CD14-positive monocyte (primary cell): ENCODE data around the gene PCOLCE2. TPM values are rescaled to one million over a fixed set of nuclear protein-coding genes. Genes with fewer than 3 reads are reported as not detected.

Experiments
- DNase-seq, 3 donors: peaks; one replicate each; pipeline ENCODE4 v3.0.0-alpha.2; 2011 to 2022
- H2AFZ ChIP-seq: 2 replicates; pipeline ENCODE4 v1.6.0; 2012; ENCODE audit warnings: mild to moderate bottlenecking, low read depth, low read length, inconsistent platforms; ENCODE audit not compliant: insufficient read depth, poor library complexity, severe bottlenecking
- H3K27ac ChIP-seq, 2 donors: 1 replicate in 1 of 2; 2 replicates in 1 of 2; pipeline ENCODE4 v1.5.1; 2012 to 2013; ENCODE audit warnings: low read length in 2 of 2, control low read depth in 1 of 2, inconsistent platforms in 1 of 2, low read depth in 1 of 2, mild to moderate bottlenecking in 1 of 2
- H3K27me3 ChIP-seq, 2 donors: one replicate each; pipeline versions ENCODE4 v1.6.0 to v1.6.1; 2011 to 2013; ENCODE audit warnings: low read length in 2 of 2; ENCODE audit not compliant: control insufficient read depth in 2 of 2, insufficient read depth in 2 of 2
- H3K36me3 ChIP-seq, 2 donors: replicated peaks in 1 of 2; 1 replicate in 1 of 2; 2 replicates in 1 of 2; pipeline versions ENCODE4 v1.5.1 to v1.6.1; 2012 to 2013; ENCODE audit warnings: low read length in 2 of 2, control low read depth in 1 of 2, inconsistent platforms in 1 of 2, mild to moderate bottlenecking in 1 of 2; ENCODE audit not compliant: insufficient read depth in 2 of 2, control insufficient read depth in 1 of 2
- H3K4me1 ChIP-seq, 2 donors: 1 replicate in 1 of 2; 2 replicates in 1 of 2; pipeline versions ENCODE4 v1.5.1 to v1.6.1; 2012 to 2013; ENCODE audit warnings: low read length in 2 of 2, control low read depth in 1 of 2, inconsistent platforms in 1 of 2, mild to moderate bottlenecking in 1 of 2, moderate library complexity in 1 of 2; ENCODE audit not compliant: insufficient read depth in 2 of 2, control insufficient read depth in 1 of 2
- H3K4me2 ChIP-seq: replicated peaks from 2 replicates; pipeline ENCODE3; 2012; ENCODE audit warnings: low read length, moderate library complexity, mild to moderate bottlenecking; ENCODE audit not compliant: poor library complexity, severe bottlenecking; ENCODE audit errors: extremely low read depth
- H3K4me3 ChIP-seq, 3 experiments: fragments of 200-600 bp in 1 of 3; sonication (generic) in 1 of 3; replicated peaks in 1 of 3; 1 replicate in 2 of 3; 2 replicates in 1 of 3; pipeline ENCODE4 v1.5.1; 2011 to 2013; ENCODE audit warnings: low read length in 3 of 3, mild to moderate bottlenecking in 3 of 3, control low read depth in 2 of 3, low read depth in 2 of 3, inconsistent platforms in 1 of 3, moderate library complexity in 1 of 3
- H3K79me2 ChIP-seq: 2 replicates; pipeline ENCODE4 v1.6.0; 2012; ENCODE audit warnings: mild to moderate bottlenecking, control low read depth, inconsistent platforms, low read length, moderate library complexity; ENCODE audit not compliant: insufficient read depth
- H3K9ac ChIP-seq: 2 replicates; pipeline ENCODE4 v1.6.0; 2017; ENCODE audit warnings: low read length, mild to moderate bottlenecking; ENCODE audit not compliant: insufficient read depth, poor library complexity, severe bottlenecking
- H3K9me3 ChIP-seq, 2 donors: replicated peaks in 1 of 2; 1 replicate in 1 of 2; 2 replicates in 1 of 2; pipeline versions ENCODE4 v1.5.1 to v1.6.1; 2012 to 2013; ENCODE audit warnings: low read length in 2 of 2, control low read depth in 1 of 2; ENCODE audit not compliant: control insufficient read depth in 1 of 2, insufficient read depth in 1 of 2
- H4K20me1 ChIP-seq: 2 replicates; pipeline ENCODE4 v1.6.0; 2012; ENCODE audit warnings: mild to moderate bottlenecking, low read length, control low read depth, moderate library complexity; ENCODE audit not compliant: insufficient read depth
- H3K27ac Mint-ChIP-seq, 7 donors: one replicate each; pipeline ENCODE4 v1.8.0; 2020; ENCODE audit warnings: mild to moderate bottlenecking in 7 of 7, mixed read lengths in 7 of 7, moderate library complexity in 6 of 7, inconsistent platforms in 2 of 7
- H3K27me3 Mint-ChIP-seq, 3 donors: one replicate each; pipeline ENCODE4 v1.8.0; 2021 to 2022; ENCODE audit warnings: low read depth in 3 of 3, mild to moderate bottlenecking in 3 of 3, mixed read lengths in 3 of 3, moderate library complexity in 3 of 3, inconsistent platforms in 1 of 3
- H3K36me3 Mint-ChIP-seq, 2 donors: one replicate each; pipeline ENCODE4 v1.8.0; 2020; ENCODE audit warnings: mixed read lengths in 2 of 2, inconsistent platforms in 1 of 2, mild to moderate bottlenecking in 1 of 2
- H3K4me1 Mint-ChIP-seq: one replicate; pipeline ENCODE4 v1.8.0; 2020; ENCODE audit warnings: mild to moderate bottlenecking, mixed read lengths
- H3K4me3 Mint-ChIP-seq, 2 donors: one replicate each; pipeline ENCODE4 v1.8.0; 2020; ENCODE audit warnings: mild to moderate bottlenecking in 2 of 2, mixed read lengths in 2 of 2, moderate library complexity in 1 of 2
- H3K9me3 Mint-ChIP-seq, 7 donors: one replicate each; pipeline ENCODE4 v1.8.0; 2020 to 2022; ENCODE audit warnings: mixed read lengths in 7 of 7, mild to moderate bottlenecking in 6 of 7, moderate library complexity in 6 of 7, inconsistent platforms in 2 of 7
- WGBS: methylation state at CpG from one replicate; pipeline ENCODE4 v1.1.5; 2013; ENCODE audit warnings: missing lambda C conversion rate; ENCODE audit not compliant: insufficient coverage; 5-methylcytosine and 5-hydroxymethylcytosine counted together
- intact Hi-C, 2 donors: fragments of 100-400 bp; cut with micrococcal nuclease; formaldehyde crosslinking; loops; one replicate each; pipeline versions ENCODE4 v1.15.0 to v1.15.1; 2023
- polyA plus RNA-seq, 3 donors: library from polyadenylated mRNA; depleted of rRNA in 1 of 3; unstranded in 2 of 3; stranded (reverse) in 1 of 3; fragments of 300-500 nt in 2 of 3; fragments of >200 nt in 1 of 3; fragmentation: Illumina TruSeq in 2 of 3; gene quantifications; 1 replicate in 2 of 3; 2 replicates in 1 of 3; pipeline ENCODE4 v1.2.3, GENCODE V29; 2012 to 2021
- TF ChIP-seq, protein P1 (sequence below): fragments of 200-600 bp; IDR thresholded peaks from one replicate; pipeline ENCODE4 v1.8.0; 2022; ENCODE audit warnings: antibody characterized with exemption, mild to moderate bottlenecking

PCOLCE2 gene
- polyA plus RNA-seq, 3 donors, result not detected

DNA sequence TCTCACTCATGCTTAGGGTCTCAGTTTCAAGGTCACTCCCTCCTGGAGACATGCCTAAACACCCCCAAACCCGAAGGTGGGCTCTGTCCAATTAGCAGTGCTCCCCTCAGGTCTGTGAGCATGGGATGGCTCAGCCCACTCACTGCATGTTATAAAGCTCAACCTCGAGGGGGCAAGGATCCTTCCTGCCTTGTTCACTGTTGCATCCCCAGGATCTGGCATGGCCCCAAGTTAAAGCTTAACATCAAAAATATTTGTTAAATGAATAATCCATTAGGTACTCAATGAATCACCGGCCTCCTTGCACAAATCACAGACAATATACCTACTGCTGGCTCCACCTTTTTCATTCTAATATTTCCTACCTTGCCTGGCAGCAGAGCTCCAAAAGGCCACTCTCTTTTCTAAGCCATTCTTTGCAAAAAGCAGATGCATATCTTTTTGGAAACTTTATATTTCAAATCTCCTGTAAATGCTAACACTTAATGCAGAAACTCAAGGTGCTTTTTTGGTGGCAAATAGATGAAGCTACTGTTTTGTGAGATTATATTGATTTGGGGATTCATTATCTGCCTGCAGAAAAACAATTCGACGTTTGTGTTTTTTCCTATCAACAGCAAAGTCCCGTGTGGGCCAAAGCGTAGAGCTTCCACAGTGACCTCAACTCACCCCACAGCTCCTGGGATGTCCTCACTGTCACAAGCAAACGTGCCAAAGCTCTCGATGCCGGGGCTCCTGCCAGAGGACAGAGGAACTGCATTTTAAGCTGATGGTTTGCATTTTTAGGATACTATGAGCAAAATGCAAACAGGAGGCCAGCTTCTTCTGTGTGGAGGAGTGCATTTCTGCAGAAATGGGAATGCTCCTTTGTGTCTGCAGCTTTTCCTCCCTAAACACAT, 35.4 kb downstream of the PCOLCE2 start:
- DNase-seq, result no peak
- H3K9me3 Mint-ChIP-seq, result peaks cover 0 to 3% (median 0%) of the 10 kb centered on the region in 7 donors
- peak overlapping the region; percentile 2 for H2AFZ ChIP-seq
- intact Hi-C loops, result no loop called here
- no peak overlapping the region for H3K27ac Mint-ChIP-seq
- no peak overlapping the region for H3K4me3 Mint-ChIP-seq
- H3K36me3 ChIP-seq, result no peaks in the 10 kb centered on the region
- TF ChIP-seq, protein P1, sequence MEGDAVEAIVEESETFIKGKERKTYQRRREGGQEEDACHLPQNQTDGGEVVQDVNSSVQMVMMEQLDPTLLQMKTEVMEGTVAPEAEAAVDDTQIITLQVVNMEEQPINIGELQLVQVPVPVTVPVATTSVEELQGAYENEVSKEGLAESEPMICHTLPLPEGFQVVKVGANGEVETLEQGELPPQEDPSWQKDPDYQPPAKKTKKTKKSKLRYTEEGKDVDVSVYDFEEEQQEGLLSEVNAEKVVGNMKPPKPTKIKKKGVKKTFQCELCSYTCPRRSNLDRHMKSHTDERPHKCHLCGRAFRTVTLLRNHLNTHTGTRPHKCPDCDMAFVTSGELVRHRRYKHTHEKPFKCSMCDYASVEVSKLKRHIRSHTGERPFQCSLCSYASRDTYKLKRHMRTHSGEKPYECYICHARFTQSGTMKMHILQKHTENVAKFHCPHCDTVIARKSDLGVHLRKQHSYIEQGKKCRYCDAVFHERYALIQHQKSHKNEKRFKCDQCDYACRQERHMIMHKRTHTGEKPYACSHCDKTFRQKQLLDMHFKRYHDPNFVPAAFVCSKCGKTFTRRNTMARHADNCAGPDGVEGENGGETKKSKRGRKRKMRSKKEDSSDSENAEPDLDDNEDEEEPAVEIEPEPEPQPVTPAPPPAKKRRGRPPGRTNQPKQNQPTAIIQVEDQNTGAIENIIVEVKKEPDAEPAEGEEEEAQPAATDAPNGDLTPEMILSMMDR, result no peak
- H3K4me3 ChIP-seq, result no peak overlapping the region
- peaks cover 17 to 21% of the 10 kb centered on the region in 2 donors for H3K4me1 ChIP-seq
- H3K27ac ChIP-seq, result no peak overlapping the region
- peaks cover 3% of the 10 kb centered on the region for H3K4me1 Mint-ChIP-seq
- peaks cover 0 to 2% (median 0%) of the 10 kb centered on the region in 3 donors for H3K27me3 Mint-ChIP-seq
- no peaks in the 10 kb centered on the region for H3K27me3 ChIP-seq
- no peaks in the 10 kb centered on the region for H3K79me2 ChIP-seq
- H3K9me3 ChIP-seq, result peaks cover 0 to 6% of the 10 kb centered on the region in 2 donors
- H3K36me3 Mint-ChIP-seq, result no peaks in the 10 kb centered on the region
- 69% methylated on average over 4 of the region's 10 CpGs for WGBS
- H4K20me1 ChIP-seq, result no peaks in the 10 kb centered on the region
- no peak overlapping the region for H3K4me2 ChIP-seq
- H3K9ac ChIP-seq, result no peak overlapping the region

- Mint-ChIP-seq H3K4me3 (no peak overlapping the region), H3K36me3 (no peaks in the 10 kb centered on the region), H3K9me3 (peaks cover 0 to 3% (median 0%) of the 10 kb centered on the region in 7 donors), H3K4me1 (peaks cover 3% of the 10 kb centered on the region), H3K27me3 (peaks cover 0 to 2% (median 0%) of the 10 kb centered on the region in 3 donors), H3K27ac (no peak overlapping the region)
- Histone ChIP-seq H3K79me2 (no peaks in the 10 kb centered on the region), H4K20me1 (no peaks in the 10 kb centered on the region), H3K4me2 (no peak overlapping the region), H3K36me3 (no peaks in the 10 kb centered on the region), H3K27ac (no peak overlapping the region), H3K4me3 (no peak overlapping the region), H3K4me1 (peaks cover 17 to 21% of the 10 kb centered on the region in 2 donors), H3K27me3 (no peaks in the 10 kb centered on the region), H2AFZ (no peak overlapping the region), H3K9ac (no peak overlapping the region), H3K9me3 (peaks cover 0 to 6% of the 10 kb centered on the region in 2 donors)
- TF ChIP-seq, protein P1, result no peak
- DNase-seq, result peak in 1 of 3 donors; percentile 5
- no CpG with 5 or more reads among the region's 4 CpGs for WGBS
- intact Hi-C loops, result no loop called here
These were observed 36.9 kb downstream of the PCOLCE2 start for GRCh38 chr3:142852009-142852408.
